ENCODE results near the gene SCN3A. TPM values are rescaled to one million over a fixed set of nuclear protein-coding genes. Genes with fewer than 3 reads are reported as not detected.

Gene SCN3A
- polyA plus RNA-seq, 1 experiment: 0.17 TPM

- ChIA-PET POLR2A (no interaction called here), CTCF (no interaction called here)
- no peak for TF ChIP-seq CTCF (IDR thresholded peaks at IDR 0.05; ENCODE audit: low read depth, low read length)
- Histone ChIP-seq H3K9me3 (ENCODE audit: control insufficient read depth, insufficient read depth, low read length) (no peaks in the 10 kb centered on the region), H3K4me3 (ENCODE audit: low read depth, low read length) (no peak overlapping the region), H3K27me3 (ENCODE audit: control insufficient read depth, insufficient read depth, low read length) (no peaks in the 10 kb centered on the region), H3K27ac (ENCODE audit: low read depth, low read length) (no peak overlapping the region)
- no peak for DNase-seq (ENCODE audit: low read depth, low spot score)
Observed at GRCh38 chr2:165054652-165055051, 149.2 kb downstream of the SCN3A start.

- no peak overlapping the region for H3K27ac ChIP-seq (ENCODE audit: low read depth, low read length)
- TF ChIP-seq CTCF (IDR thresholded peaks at IDR 0.05; ENCODE audit: low read depth, low read length): no peak
- no peak overlapping the region for H3K4me3 ChIP-seq (ENCODE audit: low read depth, low read length)
- CTCF ChIA-PET: interaction anchor here (0.6 to 1.3 kb wide), 2 partner anchors 159 to 371 kb away, joined by 3 read pairs; partner anchors contain the start of gene SCN3A
- H3K27me3 ChIP-seq (ENCODE audit: control insufficient read depth, insufficient read depth, low read length): no peaks in the 10 kb centered on the region
- POLR2A ChIA-PET: no interaction called here
- no peaks in the 10 kb centered on the region for H3K9me3 ChIP-seq (ENCODE audit: control insufficient read depth, insufficient read depth, low read length)
- DNase-seq (ENCODE audit: low read depth, low spot score): no peak
Observed at GRCh38 chr2:165044505-165045303, 159.1 kb downstream of the SCN3A start.

Other genes starting within 250 kb of the SCN3A start
- gene SLC38A11, start 248.5 kb downstream of the SCN3A start, polyA plus RNA-seq (2011; rRNA removed): 0.16 and 0.52 TPM in 2 replicates
- 1.7 and 2.5 TPM in 2 replicates for gene SCN2A, start 35.4 kb upstream of the SCN3A start, polyA plus RNA-seq (2011; rRNA removed)